DMS53 (cell line): ENCODE data around the gene PM20D2.

ENCODE experiments used
- DNase-seq: peaks from one replicate; lab custom pipeline; 2025; lab: John Stamatoyannopoulos, UW

The PM20D2 gene

GRCh38 chr6:89204096-89204495 lies 58.2 kb downstream of the PM20D2 start:
- DNase-seq = no peak

- no peak for DNase-seq
These were observed 60.0 kb downstream of the PM20D2 start for GRCh38 chr6:89205819-89206218.

GRCh38 chr6:89208551-89208950 lies 62.7 kb downstream of the PM20D2 start:
- no peak for DNase-seq

DNA sequence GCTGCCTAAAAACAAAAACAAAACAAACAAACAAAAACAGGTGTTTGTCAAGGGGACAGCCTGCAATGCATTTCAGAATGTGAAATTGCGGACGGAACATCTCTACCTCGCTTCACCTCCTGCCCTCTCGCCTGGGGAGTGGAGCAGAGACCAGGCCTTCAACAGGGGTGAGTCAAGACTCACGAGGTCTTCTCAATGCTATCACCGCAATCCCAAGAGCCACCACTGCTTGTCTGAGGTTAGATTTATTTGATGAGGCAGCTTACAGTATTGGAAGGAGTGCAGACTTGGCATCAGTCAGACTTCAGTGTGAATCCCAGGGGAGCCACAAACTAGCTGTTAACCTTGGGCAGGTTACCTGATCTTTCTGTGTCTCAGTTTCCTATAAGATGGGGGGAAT lies 63.6 kb downstream of the PM20D2 start:
- DNase-seq = no peak

DNA sequence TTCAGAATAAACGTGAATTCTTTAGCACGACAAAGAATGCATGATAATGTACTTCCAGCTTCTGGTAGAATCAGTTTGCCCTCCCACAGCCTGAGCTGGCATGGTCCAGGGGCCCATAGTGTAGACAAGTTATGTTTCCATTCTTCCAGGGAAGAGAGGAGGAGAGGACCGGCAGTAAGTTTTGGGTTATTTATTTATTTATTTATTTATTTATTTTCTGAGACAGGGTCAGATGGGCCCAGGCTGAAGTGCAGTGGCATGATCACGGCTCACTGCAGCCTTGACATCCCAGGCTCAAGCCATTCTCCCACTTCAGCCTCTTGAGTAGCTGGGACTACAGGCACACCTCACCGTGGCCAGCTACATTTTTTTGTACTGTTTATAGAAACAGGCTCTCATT lies 66.6 kb downstream of the PM20D2 start:
- DNase-seq = no peak

GRCh38 chr6:89214197-89214596 lies 68.3 kb downstream of the PM20D2 start:
- no peak for DNase-seq
